ENCODE data around the gene MACROD2. TPM values are rescaled to one million over a fixed set of nuclear protein-coding genes. Genes with fewer than 3 reads are reported as not detected.

The MACROD2 gene
- total RNA-seq, 2 donors from 2014 or later: 8.0 to 19.4 TPM

DNA sequence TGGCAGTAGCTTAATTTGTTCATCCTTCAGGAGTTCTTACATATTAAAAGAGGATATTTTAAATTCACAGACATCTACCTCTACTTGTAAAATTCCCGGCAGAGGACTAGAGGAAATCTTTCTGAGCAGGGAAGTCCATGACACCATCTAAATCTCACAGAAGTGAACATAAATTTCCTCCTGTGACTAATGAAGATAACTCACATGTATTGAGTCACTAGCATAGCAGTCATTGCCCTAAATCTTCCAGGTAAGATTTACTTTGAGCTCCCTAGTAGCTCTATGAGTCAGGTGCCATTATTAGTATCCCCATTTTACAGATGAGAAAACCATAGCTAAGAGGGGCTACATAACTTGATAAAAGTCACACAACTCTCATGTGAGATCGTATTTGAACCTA is 1400.7 kb downstream of the MACROD2 start:
- WGBS: 91% methylated on average over 2 of the region's 2 CpGs
- Histone ChIP-seq H3K27me3 (replicated peaks; ENCODE audit: insufficient read depth) (no peaks in the 10 kb centered on the region), H3K9me3 (no peaks in the 10 kb centered on the region), H3K4me3 (no peak overlapping the region), H3K4me1 (replicated peaks) (no peaks in the 10 kb centered on the region), H3K27ac (no peak overlapping the region), H3K36me3 (no peaks in the 10 kb centered on the region)
- TF ChIP-seq POLR2AphosphoS5 (IDR thresholded peaks at IDR 0.05) (no peak), POLR2A (IDR thresholded peaks at IDR 0.05) (no peak)
- TF ChIP-seq, protein P1, sequence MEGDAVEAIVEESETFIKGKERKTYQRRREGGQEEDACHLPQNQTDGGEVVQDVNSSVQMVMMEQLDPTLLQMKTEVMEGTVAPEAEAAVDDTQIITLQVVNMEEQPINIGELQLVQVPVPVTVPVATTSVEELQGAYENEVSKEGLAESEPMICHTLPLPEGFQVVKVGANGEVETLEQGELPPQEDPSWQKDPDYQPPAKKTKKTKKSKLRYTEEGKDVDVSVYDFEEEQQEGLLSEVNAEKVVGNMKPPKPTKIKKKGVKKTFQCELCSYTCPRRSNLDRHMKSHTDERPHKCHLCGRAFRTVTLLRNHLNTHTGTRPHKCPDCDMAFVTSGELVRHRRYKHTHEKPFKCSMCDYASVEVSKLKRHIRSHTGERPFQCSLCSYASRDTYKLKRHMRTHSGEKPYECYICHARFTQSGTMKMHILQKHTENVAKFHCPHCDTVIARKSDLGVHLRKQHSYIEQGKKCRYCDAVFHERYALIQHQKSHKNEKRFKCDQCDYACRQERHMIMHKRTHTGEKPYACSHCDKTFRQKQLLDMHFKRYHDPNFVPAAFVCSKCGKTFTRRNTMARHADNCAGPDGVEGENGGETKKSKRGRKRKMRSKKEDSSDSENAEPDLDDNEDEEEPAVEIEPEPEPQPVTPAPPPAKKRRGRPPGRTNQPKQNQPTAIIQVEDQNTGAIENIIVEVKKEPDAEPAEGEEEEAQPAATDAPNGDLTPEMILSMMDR (IDR thresholded peaks at IDR 0.05): no peak
- DNase-seq (ENCODE audit: low spot score): no peak
- intact Hi-C loops (cut with DNase I): no loop called here

DNA sequence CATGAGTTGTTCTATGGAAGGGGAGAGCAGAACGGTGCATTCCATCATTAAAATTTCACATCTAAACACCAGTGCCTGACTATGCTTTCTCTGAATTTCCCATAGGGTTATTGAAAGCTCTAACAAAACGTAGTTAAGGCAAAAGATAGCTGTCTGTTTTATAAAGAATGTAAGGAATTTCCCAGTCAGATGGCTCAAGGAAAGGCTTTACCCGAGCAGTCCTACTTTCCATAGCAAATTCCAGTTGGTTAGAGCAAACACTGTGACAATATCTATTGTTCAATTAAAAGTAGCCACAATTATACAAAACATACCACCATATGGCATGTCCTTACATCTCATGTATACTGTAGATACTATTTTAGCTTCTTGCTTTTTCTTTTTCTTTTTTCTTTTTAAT is 1401.6 kb downstream of the MACROD2 start:
- TF ChIP-seq POLR2A (IDR thresholded peaks at IDR 0.05) (no peak), POLR2AphosphoS5 (IDR thresholded peaks at IDR 0.05) (no peak)
- TF ChIP-seq, protein P1 (IDR thresholded peaks at IDR 0.05): no peak
- Histone ChIP-seq H3K4me1 (replicated peaks) (no peaks in the 10 kb centered on the region), H3K27ac (no peak overlapping the region), H3K27me3 (replicated peaks; ENCODE audit: insufficient read depth) (no peaks in the 10 kb centered on the region), H3K4me3 (no peak overlapping the region), H3K36me3 (no peaks in the 10 kb centered on the region), H3K9me3 (no peaks in the 10 kb centered on the region)
- intact Hi-C loops (cut with DNase I): no loop called here
- WGBS: 86% methylated on average over 3 of the region's 3 CpGs
- DNase-seq (ENCODE audit: low spot score): no peak

GRCh38 chr20:15399781-15400180 is 1404.5 kb downstream of the MACROD2 start:
- TF ChIP-seq POLR2AphosphoS5 (IDR thresholded peaks at IDR 0.05) (no peak), POLR2A (IDR thresholded peaks at IDR 0.05) (no peak)
- TF ChIP-seq, protein P1 (IDR thresholded peaks at IDR 0.05): no peak
- 90% methylated on average over 2 of the region's 2 CpGs for WGBS

DNA sequence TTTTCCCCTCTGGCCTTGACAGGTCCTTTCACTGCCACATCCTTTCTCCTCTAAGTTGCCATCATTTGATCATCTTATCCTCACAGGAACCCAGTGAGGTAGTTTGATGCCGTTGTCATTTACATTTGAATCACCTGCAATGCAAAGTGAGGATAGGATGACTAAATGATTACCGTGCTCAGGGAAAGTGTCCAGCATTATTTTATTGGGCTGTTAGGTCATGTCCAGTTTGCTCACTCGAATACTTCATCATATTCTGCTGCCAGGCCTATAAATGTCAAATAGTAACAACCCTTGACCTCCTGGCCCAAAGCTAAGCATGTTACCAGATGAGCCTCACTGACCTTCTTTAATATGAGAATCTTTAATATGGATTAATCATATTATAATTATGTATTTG is 1410.8 kb downstream of the MACROD2 start:
- TF ChIP-seq, protein P1 (IDR thresholded peaks at IDR 0.05): no peak
- TF ChIP-seq POLR2A (IDR thresholded peaks at IDR 0.05) (no peak), POLR2AphosphoS5 (IDR thresholded peaks at IDR 0.05) (no peak)
- H3K9me3 ChIP-seq: no peaks in the 10 kb centered on the region
- WGBS: 38% methylated on average over 3 of the region's 3 CpGs
- intact Hi-C loops (cut with DNase I): no loop called here
- H3K27ac ChIP-seq: no peak overlapping the region
- no peaks in the 10 kb centered on the region for H3K27me3 ChIP-seq (replicated peaks; ENCODE audit: insufficient read depth)
- no peaks in the 10 kb centered on the region for H3K36me3 ChIP-seq
- DNase-seq (ENCODE audit: low spot score): no peak
- H3K4me1 ChIP-seq (replicated peaks): no peaks in the 10 kb centered on the region
- H3K4me3 ChIP-seq: no peak overlapping the region

More at GRCh38 chr20:15399781-15400180, 1404.5 kb downstream of the MACROD2 start:
- no peak overlapping the region for H3K4me3 ChIP-seq
- no peak overlapping the region for H3K27ac ChIP-seq
- no peaks in the 10 kb centered on the region for H3K36me3 ChIP-seq
- H3K4me1 ChIP-seq (replicated peaks): no peaks in the 10 kb centered on the region
- DNase-seq (ENCODE audit: low spot score): no peak
- H3K27me3 ChIP-seq (replicated peaks; ENCODE audit: insufficient read depth): no peaks in the 10 kb centered on the region
- intact Hi-C loops (cut with DNase I): no loop called here
- H3K9me3 ChIP-seq: no peaks in the 10 kb centered on the region

DNA sequence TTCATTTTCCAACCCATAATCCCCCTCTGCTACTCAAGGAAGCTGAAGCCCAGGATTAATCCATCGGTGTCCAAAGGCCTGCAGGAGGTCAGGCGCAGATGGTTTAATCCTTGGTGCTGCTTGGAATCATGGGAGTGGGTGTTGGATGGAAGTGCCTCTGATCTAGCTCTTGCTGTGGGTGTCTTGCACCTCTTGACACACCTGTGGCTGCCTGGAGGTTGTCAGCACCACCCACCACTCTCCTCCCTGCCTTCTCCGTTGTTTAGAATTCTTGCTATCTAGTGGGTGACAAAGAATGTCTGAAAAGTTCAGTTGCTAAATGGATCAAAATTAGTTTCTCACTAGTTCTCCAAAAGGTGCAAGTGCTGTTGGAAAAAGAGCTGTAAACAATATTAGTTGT is 1416.5 kb downstream of the MACROD2 start:
- no peak for TF ChIP-seq POLR2A (IDR thresholded peaks at IDR 0.05)
- TF ChIP-seq POLR2AphosphoS5 (IDR thresholded peaks at IDR 0.05): no peak
- TF ChIP-seq, protein P1 (IDR thresholded peaks at IDR 0.05): no peak
- H3K9me3 ChIP-seq: no peaks in the 10 kb centered on the region
- H3K4me1 ChIP-seq (replicated peaks): no peaks in the 10 kb centered on the region
- WGBS: 87% methylated on average over 3 of the region's 3 CpGs
- H3K36me3 ChIP-seq: no peaks in the 10 kb centered on the region
- DNase-seq (ENCODE audit: low spot score): no peak
- H3K4me3 ChIP-seq: no peak overlapping the region
- no peak overlapping the region for H3K27ac ChIP-seq
- intact Hi-C loops (cut with DNase I): no loop called here
- no peaks in the 10 kb centered on the region for H3K27me3 ChIP-seq (replicated peaks; ENCODE audit: insufficient read depth)
